ENCODE measurements around the gene RASSF7.

RASSF7 gene

GRCh38 chr11:554428-555226 is 6.1 kb upstream of the RASSF7 start:
- DNase-seq (ENCODE audit: low read depth), result no peak
- no peak overlapping the region for H3K4me3 ChIP-seq (ENCODE audit: low read length)
- peak; percentile 49 for TF ChIP-seq CTCF (conservative IDR thresholded peaks at IDR 0.05; ENCODE audit: low read length)

GRCh38 chr11:555227-555779 is 5.5 kb upstream of the RASSF7 start:
- TF ChIP-seq CTCF (conservative IDR thresholded peaks at IDR 0.05; ENCODE audit: low read length), result no peak
- H3K4me3 ChIP-seq (ENCODE audit: low read length), result no peak overlapping the region
- no peak for DNase-seq (ENCODE audit: low read depth)

- no peak overlapping the region for H3K4me3 ChIP-seq (ENCODE audit: low read length)
- no peak for TF ChIP-seq CTCF (conservative IDR thresholded peaks at IDR 0.05; ENCODE audit: low read length)
- no peak for DNase-seq (ENCODE audit: low read depth)
These were observed 4.7 kb upstream of the RASSF7 start for GRCh38 chr11:555780-556661.

GRCh38 chr11:556662-557256 is 4.0 kb upstream of the RASSF7 start:
- no peak for DNase-seq (ENCODE audit: low read depth)
- no peak overlapping the region for H3K4me3 ChIP-seq (ENCODE audit: low read length)
- TF ChIP-seq CTCF (conservative IDR thresholded peaks at IDR 0.05; ENCODE audit: low read length), result no peak

- no peak overlapping the region for H3K4me3 ChIP-seq (ENCODE audit: low read length)
- TF ChIP-seq CTCF (conservative IDR thresholded peaks at IDR 0.05; ENCODE audit: low read length), result no peak
- no peak for DNase-seq (ENCODE audit: low read depth)
These were observed 3.2 kb upstream of the RASSF7 start for GRCh38 chr11:557328-558132.

- TF ChIP-seq CTCF (conservative IDR thresholded peaks at IDR 0.05; ENCODE audit: low read length), result no peak
- DNase-seq (ENCODE audit: low read depth), result no peak
- H3K4me3 ChIP-seq (ENCODE audit: low read length), result no peak overlapping the region
These were observed 2.3 kb upstream of the RASSF7 start for GRCh38 chr11:558503-558902.

All from AG10803 (cell line).